ENCODE data around the gene LRP1. TPM values are rescaled to one million over a fixed set of nuclear protein-coding genes. Genes with fewer than 3 reads are reported as not detected.

LRP1 gene
- total and polyA plus RNA-seq, 2 of the 13 experiments (the other 11 are each of a cell fraction or from before 2014, with no cell fraction given), result 14.7 to 30.8 TPM

GRCh38 chr12:57150400-57151000, 22.2 kb downstream of the LRP1 start:
- peak overlapping the region; percentile 92 for H3K27ac ChIP-seq (ENCODE audit: extremely low read length, insufficient read depth, low read length)
- H3K36me3 ChIP-seq (replicated peaks in 1 of 2; ENCODE audit: control insufficient read depth in 1 of 2, insufficient read depth in 2 of 2, low read length in 2 of 2), result peaks cover 24 to 25% of the 10 kb centered on the region in 2 experiments; a peak in 4 of 5 replicates
- no peak overlapping the region for H2AFZ ChIP-seq (ENCODE audit: low read length)
- H3K27me3 ChIP-seq (ENCODE audit: control insufficient read depth in 1 of 2, insufficient read depth in 2 of 2, low read length in 2 of 2), result no peaks in the 10 kb centered on the region
- H3K9me3 ChIP-seq (ENCODE audit: low read length), result no peaks in the 10 kb centered on the region
- no peak for ATAC-seq
- peaks cover 100% of the 10 kb centered on the region for H3K4me1 ChIP-seq (ENCODE audit: insufficient read depth, low read length)
- POLR2A ChIA-PET, result interaction anchor here (0.8 to 11.4 kb wide), 16 partner anchors 8 to 427 kb away, joined by 3 to 827 read pairs (median 8); partner anchors contain the start of genes LRP1, NEMP1, SHMT2 and STAT6
- H3K9ac ChIP-seq (ENCODE audit: insufficient read depth, low read depth, low read length), result no peak overlapping the region; the same call in 1 of the 2 replicates
- intact Hi-C loops (cut with micrococcal nuclease; ENCODE audit: unreplicated experiment) (loop anchor here (1.0 kb wide), 1 partner anchor 23 kb away; no protein-coding TSS in a partner anchor), in situ Hi-C loops (cut with HindIII; ENCODE audit: extremely low pct_ligation_motif_present, low pct_unique_long_range_greater_than_20kb) (no loop called here)
- BruUV-seq (replicated peaks), result no TSS peak
- H3K79me2 ChIP-seq (ENCODE audit: insufficient read depth, low read length), result peaks cover 3% of the 10 kb centered on the region
- no peak overlapping the region for H3K4me3 ChIP-seq (replicated peaks in 1 of 3; ENCODE audit: insufficient read depth in 1 of 3, low read depth in 2 of 3, low read length in 3 of 3)
- no peak for FAIRE-seq
- CTCF ChIA-PET (ENCODE audit: low intra/inter-chr PET ratio, low total read pairs), result no interaction called here
- WGBS (ENCODE audit: low lambda C conversion rate), result 85% methylated on average over 6 of the region's 6 CpGs
- H3K4me2 ChIP-seq (ENCODE audit: low read depth, low read length), result peak overlapping the region; percentile 29; the same call in 1 of the 2 replicates
- DNase-seq (ENCODE audit: low spot score), result no peak
- no peaks in the 10 kb centered on the region for H4K20me1 ChIP-seq (ENCODE audit: insufficient read depth, low read length)
- TF ChIP-seq ZNF614 (CRISPR knock-in tag; IDR thresholded peaks at IDR 0.05; ENCODE audit: borderline replicate concordance), result no peak
- no peak for TF ChIP-seq ZNF800 (CRISPR knock-in tag; IDR thresholded peaks at IDR 0.05)
- TF ChIP-seq, protein P1, sequence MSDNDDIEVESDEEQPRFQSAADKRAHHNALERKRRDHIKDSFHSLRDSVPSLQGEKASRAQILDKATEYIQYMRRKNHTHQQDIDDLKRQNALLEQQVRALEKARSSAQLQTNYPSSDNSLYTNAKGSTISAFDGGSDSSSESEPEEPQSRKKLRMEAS (IDR thresholded peaks at IDR 0.05), result no peak
- TF ChIP-seq ZNF446 (CRISPR knock-in tag; IDR thresholded peaks at IDR 0.05), result no peak
- TF ChIP-seq NFKB2 (CRISPR knock-in tag; IDR thresholded peaks at IDR 0.05; ENCODE audit: borderline replicate concordance), result no peak
- no peak for TF ChIP-seq CBX5 (CRISPR knock-in tag; IDR thresholded peaks at IDR 0.05; ENCODE audit: borderline replicate concordance)
- 0 out of 2 replicates have a peak, but pooled peaks have one; percentile 57 for TF ChIP-seq GTF3A (CRISPR knock-in tag; conservative IDR thresholded peaks at IDR 0.05)
- no peak for TF ChIP-seq RFX1 (IDR thresholded peaks at IDR 0.05)
- no peak for TF ChIP-seq ZNF317 (CRISPR knock-in tag; IDR thresholded peaks at IDR 0.05)
- TF ChIP-seq ZSCAN22 (CRISPR knock-in tag; IDR thresholded peaks at IDR 0.05), result no peak
- no peak for TF ChIP-seq MLLT10 (CRISPR knock-in tag; IDR thresholded peaks at IDR 0.05)
- 0 out of 2 replicates have a peak, but pooled peaks have one; percentile 13 for TF ChIP-seq NCOA1 (CRISPR knock-in tag; IDR thresholded peaks at IDR 0.05)
- TF ChIP-seq ZC3H13 (CRISPR knock-in tag; IDR thresholded peaks at IDR 0.05), result no peak
- no peak for TF ChIP-seq FOXO4 (CRISPR knock-in tag; conservative IDR thresholded peaks at IDR 0.05)
- TF ChIP-seq ARID4A (CRISPR knock-in tag; IDR thresholded peaks at IDR 0.05; ENCODE audit: borderline replicate concordance), result 0 out of 2 replicates have a peak, but pooled peaks have one; percentile 6

Measured in HepG2 (cell line).